Activated T-helper 1 cell treated with anti-CD3 and anti-CD28 coated beads, Interleukin-12 subunit alpha, Interleukin-12 subunit beta, Interleukin-2, Interleukin-4 antibody, amounts not matched to agents 30 ng/mL and 10 ng/mL and 1 ng/mL, durations not matched to agents 14 hours and 24 hours and 36 hours (primary cell): ENCODE data around the gene SPAG16. TPM values are rescaled to one million over a fixed set of nuclear protein-coding genes. Genes with fewer than 3 reads are reported as not detected.
"Not testable (repeated sequence)": the region's sequence is repeated elsewhere in the genome, so short reads cannot be mapped to it uniquely, and the experiment has no call there.

Experiments
- DNase-seq: peaks from one replicate; pipeline ENCODE4 v3.0.0; 2021; ENCODE audit warnings: low spot score
- H3K27ac Mint-ChIP-seq: one replicate; pipeline ENCODE4 v1.8.0; 2021; ENCODE audit warnings: mild to moderate bottlenecking, mixed read lengths
- H3K27me3 Mint-ChIP-seq: one replicate; pipeline ENCODE4 v1.8.0; 2022; ENCODE audit warnings: mild to moderate bottlenecking, moderate library complexity, mixed read lengths; ENCODE audit not compliant: insufficient read depth
- H3K36me3 Mint-ChIP-seq: one replicate; pipeline ENCODE4 v1.8.0; 2021; ENCODE audit warnings: low read depth, mixed read lengths
- H3K4me1 Mint-ChIP-seq: one replicate; pipeline ENCODE4 v1.8.0; 2021; ENCODE audit warnings: low read depth, mixed read lengths
- H3K4me3 Mint-ChIP-seq: one replicate; pipeline ENCODE4 v1.8.0; 2021; ENCODE audit warnings: mild to moderate bottlenecking, moderate library complexity, mixed read lengths
- H3K9me3 Mint-ChIP-seq: one replicate; pipeline ENCODE4 v1.8.0; 2021; ENCODE audit warnings: mixed read lengths
- intact Hi-C: fragments of 100-400 bp; cut with micrococcal nuclease; formaldehyde crosslinking; loops from one replicate; pipeline ENCODE4 v1.15.1; 2024
- total RNA-seq: library from RNA; stranded (reverse); gene quantifications from 2 replicates; pipeline ENCODE4 v1.2.3, GENCODE V29; 2022

Gene SPAG16
- total RNA-seq, 1 donor from 2014 or later, result 7.3 TPM

DNA sequence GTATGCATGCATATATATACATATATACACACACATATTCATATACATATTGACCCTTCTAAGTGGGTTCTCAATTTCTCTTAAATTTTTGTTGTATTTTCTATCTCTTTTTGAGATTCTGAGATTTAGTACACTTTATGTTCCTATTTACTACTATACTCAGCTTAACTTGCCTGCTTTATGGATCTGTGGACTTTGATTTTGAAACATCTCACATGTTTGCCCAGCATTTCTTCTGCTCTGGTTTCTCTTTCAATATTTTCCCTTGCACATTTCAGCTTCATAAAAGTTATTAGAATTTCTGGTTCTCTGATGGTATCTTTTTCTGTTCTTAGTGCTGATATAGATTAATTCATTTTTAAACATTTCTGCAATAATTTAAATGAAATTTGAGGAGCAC is 380.6 kb downstream of the SPAG16 start:
- no peaks in the 10 kb centered on the region for H3K36me3 Mint-ChIP-seq
- no peak for DNase-seq
- H3K4me3 Mint-ChIP-seq, result no peak overlapping the region
- no peaks in the 10 kb centered on the region for H3K4me1 Mint-ChIP-seq
- no peaks in the 10 kb centered on the region for H3K9me3 Mint-ChIP-seq
- intact Hi-C loops, result no loop called here
- no peaks in the 10 kb centered on the region for H3K27me3 Mint-ChIP-seq
- no peak overlapping the region for H3K27ac Mint-ChIP-seq

GRCh38 chr2:213669657-213670056 is 385.4 kb downstream of the SPAG16 start:
- no peak overlapping the region for H3K27ac Mint-ChIP-seq
- no peaks in the 10 kb centered on the region for H3K36me3 Mint-ChIP-seq
- DNase-seq, result no peak
- no peak overlapping the region for H3K4me3 Mint-ChIP-seq
- no peaks in the 10 kb centered on the region for H3K27me3 Mint-ChIP-seq
- peaks cover 3% of the 10 kb centered on the region for H3K9me3 Mint-ChIP-seq
- intact Hi-C loops, result no loop called here
- H3K4me1 Mint-ChIP-seq, result no peaks in the 10 kb centered on the region

DNA sequence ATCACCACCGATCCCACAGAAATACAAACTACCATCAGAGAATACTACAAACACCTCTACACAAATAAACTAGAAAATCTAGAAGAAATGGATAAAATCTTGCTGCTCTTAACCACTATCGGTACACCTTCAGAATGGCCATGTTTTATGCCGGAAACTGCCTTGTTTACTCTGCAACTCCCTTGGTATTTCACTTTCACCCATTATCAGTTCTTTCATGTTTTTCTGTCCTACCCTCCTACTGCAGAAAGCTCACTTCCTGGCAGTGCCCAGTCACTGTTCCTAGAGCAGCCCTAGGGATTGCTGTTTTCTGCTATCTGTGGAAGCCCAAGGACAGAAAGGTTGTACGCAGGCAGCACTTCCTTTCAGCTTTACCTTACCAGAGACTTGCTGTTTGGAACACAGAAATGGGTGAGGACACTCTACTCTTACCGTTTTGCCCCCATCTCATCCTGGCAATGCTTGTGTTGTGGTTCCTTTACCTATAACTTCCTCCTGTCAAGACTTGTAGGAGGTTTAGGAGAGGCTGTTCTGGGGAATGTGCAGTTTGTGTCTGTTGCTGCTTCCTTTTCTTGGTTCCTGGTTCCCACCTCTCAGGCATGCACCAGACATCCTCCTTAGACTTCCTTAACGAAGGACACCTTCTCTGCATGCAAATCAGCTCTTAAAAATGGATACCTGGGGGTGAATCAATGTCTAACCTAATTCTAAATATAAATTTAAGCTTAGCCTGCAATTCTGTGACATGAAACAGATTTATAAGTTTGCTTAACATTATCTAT is 394.4 kb downstream of the SPAG16 start:
- H3K27me3 Mint-ChIP-seq, result no peaks in the 10 kb centered on the region
- intact Hi-C loops, result no loop called here
- H3K36me3 Mint-ChIP-seq, result no peaks in the 10 kb centered on the region
- no peak for DNase-seq
- H3K4me3 Mint-ChIP-seq, result no peak overlapping the region
- no peak overlapping the region for H3K27ac Mint-ChIP-seq
- no peaks in the 10 kb centered on the region for H3K4me1 Mint-ChIP-seq
- no peaks in the 10 kb centered on the region for H3K9me3 Mint-ChIP-seq

DNA sequence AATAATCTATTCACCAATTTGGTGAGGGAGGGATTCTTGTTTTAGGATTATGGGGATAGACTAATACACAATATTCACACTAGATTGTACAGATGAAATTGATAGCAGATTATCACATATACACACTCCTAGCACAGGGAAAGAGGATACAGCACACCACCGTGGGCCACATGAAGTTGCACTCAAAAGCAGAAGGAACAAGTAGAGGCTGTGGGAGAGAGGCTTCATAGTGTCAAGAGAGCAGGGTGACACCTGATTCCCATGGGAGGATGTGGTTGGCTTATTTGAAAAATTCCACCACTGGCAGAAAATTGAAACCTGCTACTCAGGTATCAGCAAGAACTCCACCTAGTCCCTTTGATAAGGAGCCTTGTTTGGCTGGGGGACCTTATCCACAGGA is 395.6 kb downstream of the SPAG16 start:
- no peaks in the 10 kb centered on the region for H3K27me3 Mint-ChIP-seq
- no peak for DNase-seq
- no peaks in the 10 kb centered on the region for H3K4me1 Mint-ChIP-seq
- H3K9me3 Mint-ChIP-seq, result no peaks in the 10 kb centered on the region
- intact Hi-C loops, result no loop called here
- no peak overlapping the region for H3K4me3 Mint-ChIP-seq
- no peaks in the 10 kb centered on the region for H3K36me3 Mint-ChIP-seq
- no peak overlapping the region for H3K27ac Mint-ChIP-seq

- H3K9me3 Mint-ChIP-seq, result no peaks in the 10 kb centered on the region
- no peak for DNase-seq
- H3K4me3 Mint-ChIP-seq, result no peak overlapping the region
- no peaks in the 10 kb centered on the region for H3K27me3 Mint-ChIP-seq
- intact Hi-C loops, result no loop called here
- H3K4me1 Mint-ChIP-seq, result no peaks in the 10 kb centered on the region
- H3K36me3 Mint-ChIP-seq, result no peaks in the 10 kb centered on the region
- H3K27ac Mint-ChIP-seq, result no peak overlapping the region
Observed at GRCh38 chr2:213682276-213682675, 398.0 kb downstream of the SPAG16 start.

- intact Hi-C loops, result no loop called here
- no peak for DNase-seq
- Mint-ChIP-seq H3K27me3 (no peaks in the 10 kb centered on the region), H3K27ac (no peak overlapping the region), H3K4me1 (no peaks in the 10 kb centered on the region), H3K36me3 (no peaks in the 10 kb centered on the region), H3K4me3 (no peak overlapping the region), H3K9me3 (no peaks in the 10 kb centered on the region)
Observed at GRCh38 chr2:213688133-213688532, 403.9 kb downstream of the SPAG16 start.

DNA sequence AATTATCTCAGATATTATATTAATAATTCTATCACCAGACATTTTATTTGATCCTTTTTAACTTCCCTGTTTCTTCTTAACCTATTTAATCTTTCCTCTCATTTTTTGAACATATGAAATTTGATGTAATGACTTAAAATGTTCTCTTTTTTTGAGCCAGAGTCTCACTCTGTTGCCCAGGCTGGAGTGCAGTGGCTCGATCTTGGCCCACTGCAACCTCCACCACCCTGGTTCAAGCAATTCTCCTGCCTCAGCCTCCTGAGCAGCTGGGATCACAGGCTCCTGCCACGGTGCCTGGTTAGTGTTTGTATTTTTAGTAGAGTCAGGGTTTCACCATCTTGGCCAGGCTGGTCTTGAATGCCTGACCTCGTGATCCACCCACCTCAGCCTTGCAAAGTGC is 404.6 kb downstream of the SPAG16 start:
- DNase-seq, H3K36me3 Mint-ChIP-seq, intact Hi-C loops, H3K27me3 Mint-ChIP-seq, H3K4me1 Mint-ChIP-seq, H3K4me3 Mint-ChIP-seq, H3K27ac Mint-ChIP-seq, H3K9me3 Mint-ChIP-seq: not testable (repeated sequence)

- H3K4me1 Mint-ChIP-seq, result no peaks in the 10 kb centered on the region
- no peaks in the 10 kb centered on the region for H3K9me3 Mint-ChIP-seq
- intact Hi-C loops, result no loop called here
- H3K27me3 Mint-ChIP-seq, result no peaks in the 10 kb centered on the region
- DNase-seq, result no peak
- H3K4me3 Mint-ChIP-seq, result no peak overlapping the region
- no peak overlapping the region for H3K27ac Mint-ChIP-seq
- H3K36me3 Mint-ChIP-seq, result no peaks in the 10 kb centered on the region
Observed at GRCh38 chr2:213689585-213689984, 405.3 kb downstream of the SPAG16 start.

DNA sequence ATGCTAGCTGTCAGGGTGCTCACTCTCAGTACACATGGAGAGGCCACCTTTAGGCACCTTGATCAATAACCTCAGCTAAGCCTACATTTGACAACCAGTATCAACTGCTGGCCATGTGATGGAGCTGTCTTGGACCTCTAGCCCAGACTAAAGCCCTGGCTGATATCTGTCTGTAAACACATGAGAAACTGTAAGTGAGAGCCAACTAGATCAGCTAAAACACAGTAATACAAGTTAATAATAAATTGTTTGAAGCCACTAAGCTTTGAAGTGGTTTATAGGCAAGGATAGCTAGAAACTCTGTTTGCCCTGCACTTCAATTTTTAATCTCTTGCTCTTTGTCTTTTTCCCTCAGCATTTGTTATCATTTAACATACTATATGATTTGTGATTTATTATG is 407.1 kb downstream of the SPAG16 start:
- intact Hi-C loops, result no loop called here
- Mint-ChIP-seq H3K27me3 (no peaks in the 10 kb centered on the region), H3K4me1 (no peaks in the 10 kb centered on the region), H3K9me3 (no peaks in the 10 kb centered on the region), H3K36me3 (no peaks in the 10 kb centered on the region), H3K4me3 (no peak overlapping the region), H3K27ac (no peak overlapping the region)
- DNase-seq, result no peak

DNA sequence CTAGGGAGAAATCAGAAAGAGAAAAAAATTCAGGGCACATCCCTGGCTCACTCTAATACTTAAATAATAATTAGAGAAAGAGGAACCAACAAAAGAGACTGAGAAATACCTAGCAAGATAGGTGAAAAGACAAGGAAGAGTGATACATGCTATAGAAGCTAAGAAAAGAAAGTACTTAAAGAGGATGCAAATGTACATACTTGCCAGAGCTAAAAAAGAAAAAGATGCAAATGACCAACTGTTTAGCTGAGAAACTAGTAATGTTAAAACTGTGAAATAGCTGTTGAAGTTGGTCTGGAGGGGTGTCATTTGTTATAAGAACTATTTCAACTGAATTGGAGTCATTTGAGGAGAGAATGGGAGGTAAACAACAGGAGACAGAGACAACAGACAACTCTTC is 412.2 kb downstream of the SPAG16 start:
- no peak for DNase-seq
- no peaks in the 10 kb centered on the region for H3K4me1 Mint-ChIP-seq
- intact Hi-C loops, result no loop called here
- no peaks in the 10 kb centered on the region for H3K36me3 Mint-ChIP-seq
- no peaks in the 10 kb centered on the region for H3K9me3 Mint-ChIP-seq
- H3K27me3 Mint-ChIP-seq, result no peaks in the 10 kb centered on the region
- no peak overlapping the region for H3K27ac Mint-ChIP-seq
- no peak overlapping the region for H3K4me3 Mint-ChIP-seq

DNA sequence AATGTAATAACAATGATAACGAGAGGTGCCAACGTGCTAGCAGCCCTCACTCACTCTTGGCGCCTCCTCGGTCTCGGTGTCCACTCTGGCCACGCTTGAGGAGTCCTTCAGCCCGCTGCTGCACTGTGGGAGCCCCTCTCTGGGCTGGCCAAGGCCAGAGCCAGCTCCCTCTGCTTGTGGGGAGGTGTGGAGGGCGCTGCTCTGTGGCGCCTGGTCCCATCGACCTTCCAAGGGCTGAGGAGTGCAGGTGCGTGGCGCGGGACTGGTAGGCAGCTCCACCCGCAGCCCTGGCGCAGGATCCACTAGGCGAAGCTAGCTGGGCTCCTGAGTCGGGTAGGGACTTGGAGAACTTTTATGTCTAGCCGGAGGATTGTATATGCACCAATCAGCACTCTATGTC is 417.1 kb downstream of the SPAG16 start:
- H3K9me3 Mint-ChIP-seq, DNase-seq, intact Hi-C loops, H3K27ac Mint-ChIP-seq, H3K36me3 Mint-ChIP-seq, H3K4me1 Mint-ChIP-seq, H3K27me3 Mint-ChIP-seq, H3K4me3 Mint-ChIP-seq: not testable (repeated sequence)

GRCh38 chr2:213703406-213704098 is 419.3 kb downstream of the SPAG16 start:
- intact Hi-C loops, result no loop called here
- no peak for DNase-seq
- no peaks in the 10 kb centered on the region for H3K36me3 Mint-ChIP-seq
- H3K4me3 Mint-ChIP-seq, result no peak overlapping the region
- no peaks in the 10 kb centered on the region for H3K4me1 Mint-ChIP-seq
- no peaks in the 10 kb centered on the region for H3K27me3 Mint-ChIP-seq
- H3K9me3 Mint-ChIP-seq, result no peaks in the 10 kb centered on the region
- no peak overlapping the region for H3K27ac Mint-ChIP-seq

DNA sequence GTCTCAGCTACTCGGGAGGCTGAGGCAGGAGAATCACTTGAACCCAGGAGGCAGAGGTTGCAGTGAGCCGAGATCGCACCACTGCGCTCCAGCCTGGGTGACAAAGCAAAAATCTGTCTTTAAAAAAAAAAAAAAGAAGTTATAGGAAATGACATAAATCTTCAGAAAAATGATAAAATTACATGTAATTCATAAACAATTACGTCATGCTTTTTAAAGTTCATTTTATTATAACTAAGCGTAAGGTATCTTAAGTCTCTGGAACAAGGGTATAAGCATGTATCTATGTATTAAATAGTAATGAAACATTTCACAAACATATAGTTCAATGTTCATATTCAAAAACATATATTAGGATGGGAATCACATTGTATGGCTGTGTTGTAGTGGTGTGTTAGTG is 425.9 kb downstream of the SPAG16 start:
- H3K4me1 Mint-ChIP-seq, result no peaks in the 10 kb centered on the region
- DNase-seq, result no peak
- no peak overlapping the region for H3K27ac Mint-ChIP-seq
- no peaks in the 10 kb centered on the region for H3K9me3 Mint-ChIP-seq
- no peak overlapping the region for H3K4me3 Mint-ChIP-seq
- intact Hi-C loops, result no loop called here
- no peaks in the 10 kb centered on the region for H3K36me3 Mint-ChIP-seq
- no peaks in the 10 kb centered on the region for H3K27me3 Mint-ChIP-seq
